Activated T-cell treated with anti-CD3 and anti-CD28 coated beads, Interleukin-2, amount 50 U/mL, for 72 hours (primary cell): ENCODE results near the gene ZNF136. TPM values are rescaled to one million over a fixed set of nuclear protein-coding genes. Genes with fewer than 3 reads are reported as not detected.
A peak's percentile ranks its signal among the peaks of the same experiment; 100 is the strongest.

ENCODE experiments used
- ATAC-seq, 2 donors: fragments of 150-1000 bp; cut with Tn5 transposase; replicated peaks in 1 of 2; 2 replicates each; pipeline ENCODE4 v1.10.0; 2021; ENCODE audit warnings: moderate library complexity in 2 of 2, mild to moderate bottlenecking in 1 of 2
- DNase-seq, 2 donors: peaks; one replicate each; pipeline ENCODE4 v3.0.0; 2021 to 2022; ENCODE audit warnings: mixed read lengths in 1 of 2
- H3K27ac Mint-ChIP-seq: one replicate; pipeline ENCODE4 v1.8.0; 2022; ENCODE audit warnings: mild to moderate bottlenecking, moderate library complexity, mixed read lengths
- H3K27me3 Mint-ChIP-seq: one replicate; pipeline ENCODE4 v1.8.0; 2022; ENCODE audit warnings: low read depth, mixed read lengths
- H3K36me3 Mint-ChIP-seq, 2 donors: one replicate each; pipeline ENCODE4 v1.8.0; 2022; ENCODE audit warnings: mixed read lengths in 2 of 2, mild to moderate bottlenecking in 1 of 2; ENCODE audit not compliant: insufficient read depth in 2 of 2
- H3K4me1 Mint-ChIP-seq: one replicate; pipeline ENCODE4 v1.8.0; 2022; ENCODE audit warnings: low read depth, mixed read lengths
- H3K4me3 Mint-ChIP-seq, 2 donors: one replicate each; pipeline ENCODE4 v1.8.0; 2022; ENCODE audit warnings: mild to moderate bottlenecking in 2 of 2, mixed read lengths in 2 of 2, moderate library complexity in 2 of 2
- H3K9me3 Mint-ChIP-seq, 2 donors: one replicate each; pipeline ENCODE4 v1.8.0; 2022; ENCODE audit warnings: mixed read lengths in 2 of 2
- total RNA-seq, 2 donors: library from RNA; stranded (reverse); gene quantifications; one replicate each; pipeline ENCODE4 v1.2.3, GENCODE V29; 2022

Gene ZNF136
- total RNA-seq = 10 to 100 TPM; 17.0 to 19.8 TPM

GRCh38 chr19:12162882-12163806 is at the start of gene ZNF136:
TSS of gene ZNF136 (plus strand) at chr19:12163096. CDS start at chr19:12163204, 108 bp downstream.
- ATAC-seq = peak; percentile 99
- Mint-ChIP-seq H3K27me3 (no peaks in the 10 kb centered on the region), H3K36me3 (peaks cover 7% of the 10 kb centered on the region in 2 donors), H3K27ac (peak within 1 kb of the TSS; percentile 99), H3K4me1 (peaks cover 47% of the 10 kb centered on the region), H3K9me3 (no peaks in the 10 kb centered on the region), H3K4me3 (peak within 1 kb of the TSS; percentile 97 to 98)
- DNase-seq = peak; percentile 92 to 96

GRCh38 chr19:12113121-12113520 is 49.8 kb upstream of the ZNF136 start:
- no peak overlapping the region for H3K27ac Mint-ChIP-seq
- H3K27me3 Mint-ChIP-seq = no peaks in the 10 kb centered on the region
- peaks cover 27 to 48% of the 10 kb centered on the region in 2 donors for H3K36me3 Mint-ChIP-seq
- DNase-seq (no peak), ATAC-seq (no peak)
- no peak overlapping the region for H3K4me3 Mint-ChIP-seq
- peaks cover 8 to 15% of the 10 kb centered on the region in 2 donors for H3K9me3 Mint-ChIP-seq
- peaks cover 17% of the 10 kb centered on the region for H3K4me1 Mint-ChIP-seq

GRCh38 chr19:12117201-12117970 is 45.5 kb upstream of the ZNF136 start:
- H3K36me3 Mint-ChIP-seq = peaks cover 15 to 20% of the 10 kb centered on the region in 2 donors
- no peak for DNase-seq
- ATAC-seq = no peak
- H3K4me3 Mint-ChIP-seq = no peak overlapping the region
- peaks cover 12% of the 10 kb centered on the region for H3K4me1 Mint-ChIP-seq
- H3K27me3 Mint-ChIP-seq = no peaks in the 10 kb centered on the region
- H3K9me3 Mint-ChIP-seq = peaks cover 5 to 13% of the 10 kb centered on the region in 2 donors
- no peak overlapping the region for H3K27ac Mint-ChIP-seq

GRCh38 chr19:12126707-12127106 is 36.2 kb upstream of the ZNF136 start:
- Mint-ChIP-seq H3K4me1 (no peaks in the 10 kb centered on the region), H3K4me3 (no peak overlapping the region), H3K27ac (no peak overlapping the region), H3K27me3 (no peaks in the 10 kb centered on the region), H3K36me3 (peaks cover 7 to 11% of the 10 kb centered on the region in 2 donors), H3K9me3 (peaks cover 5 to 6% of the 10 kb centered on the region in 2 donors)
- DNase-seq (no peak), ATAC-seq (no peak)

GRCh38 chr19:12133069-12133468 is 29.8 kb upstream of the ZNF136 start:
- Mint-ChIP-seq H3K27ac (no peak overlapping the region), H3K4me1 (peaks cover 14% of the 10 kb centered on the region), H3K4me3 (no peak overlapping the region), H3K27me3 (no peaks in the 10 kb centered on the region), H3K9me3 (peaks cover 14 to 28% of the 10 kb centered on the region in 2 donors), H3K36me3 (peaks cover 35 to 50% of the 10 kb centered on the region in 2 donors)
- no peak for ATAC-seq
- no peak for DNase-seq

- H3K27ac Mint-ChIP-seq = no peak overlapping the region
- ATAC-seq = peak; percentile 28 to 30
These were observed 25.5 kb upstream of the ZNF136 start for GRCh38 chr19:12137221-12137940.

GRCh38 chr19:12139269-12139668 is 23.6 kb upstream of the ZNF136 start:
- H3K27ac Mint-ChIP-seq = no peak overlapping the region
- H3K9me3 Mint-ChIP-seq = peaks cover 0 to 5% of the 10 kb centered on the region in 2 donors
- peaks cover 41% of the 10 kb centered on the region for H3K4me1 Mint-ChIP-seq
- H3K27me3 Mint-ChIP-seq = no peaks in the 10 kb centered on the region
- DNase-seq (no peak), ATAC-seq (no peak)
- H3K36me3 Mint-ChIP-seq = peaks cover 11 to 18% of the 10 kb centered on the region in 2 donors
- H3K4me3 Mint-ChIP-seq = peak overlapping the region; percentile 82 to 92

More at GRCh38 chr19:12137221-12137940, 25.5 kb upstream of the ZNF136 start:
- DNase-seq = peak; percentile 31 to 41
- Mint-ChIP-seq H3K4me3 (peak overlapping the region in 1 of 2 donors; percentile 11), H3K36me3 (peaks cover 27 to 35% of the 10 kb centered on the region in 2 donors), H3K4me1 (peaks cover 41% of the 10 kb centered on the region), H3K27me3 (no peaks in the 10 kb centered on the region), H3K9me3 (peaks cover 4 to 18% of the 10 kb centered on the region in 2 donors)

- Mint-ChIP-seq H3K36me3 (peaks cover 11 to 15% of the 10 kb centered on the region in 2 donors), H3K27me3 (no peaks in the 10 kb centered on the region), H3K4me1 (peaks cover 41% of the 10 kb centered on the region), H3K27ac (peak within 1 kb of the TSS; percentile 4), H3K4me3 (peak within 1 kb of the TSS; percentile 82 to 92), H3K9me3 (peaks cover 0 to 5% of the 10 kb centered on the region in 2 donors)
- DNase-seq (peak; percentile 93 to 95), ATAC-seq (peak; percentile 94 to 96)
These were observed 22.9 kb upstream of the ZNF136 start, which contains the start of gene ZNF20 for GRCh38 chr19:12139885-12140544. TSS of gene ZNF20 (minus strand) at chr19:12140350. CDS start at chr19:12140182, 168 bp downstream.

- DNase-seq (peak; percentile 87 to 88), ATAC-seq (peak; percentile 70 to 71)
- Mint-ChIP-seq H3K36me3 (peaks cover 15 to 16% of the 10 kb centered on the region in 2 donors), H3K9me3 (peaks cover 6 to 12% of the 10 kb centered on the region in 2 donors), H3K27ac (peak overlapping the region; percentile 4), H3K4me1 (peaks cover 41% of the 10 kb centered on the region), H3K4me3 (peak overlapping the region; percentile 82 to 92), H3K27me3 (no peaks in the 10 kb centered on the region)
These were observed 22.1 kb upstream of the ZNF136 start for GRCh38 chr19:12140545-12141404.

- Mint-ChIP-seq H3K27ac (peak overlapping the region; percentile 4), H3K4me3 (peak overlapping the region; percentile 82 to 92), H3K36me3 (peaks cover 18 to 19% of the 10 kb centered on the region in 2 donors)
These were observed 21.5 kb upstream of the ZNF136 start for GRCh38 chr19:12141405-12141736.

GRCh38 chr19:12145348-12145747 is 17.5 kb upstream of the ZNF136 start:
- H3K27ac Mint-ChIP-seq = no peak overlapping the region
- peaks cover 23 to 29% of the 10 kb centered on the region in 2 donors for H3K36me3 Mint-ChIP-seq
- peaks cover 13 to 14% of the 10 kb centered on the region in 2 donors for H3K9me3 Mint-ChIP-seq
- no peak overlapping the region for H3K4me3 Mint-ChIP-seq
- no peaks in the 10 kb centered on the region for H3K27me3 Mint-ChIP-seq
- peaks cover 11% of the 10 kb centered on the region for H3K4me1 Mint-ChIP-seq
- DNase-seq = no peak
- ATAC-seq = no peak

More at GRCh38 chr19:12141405-12141736, 21.5 kb upstream of the ZNF136 start:
- no peaks in the 10 kb centered on the region for H3K27me3 Mint-ChIP-seq
- ATAC-seq (no peak), DNase-seq (no peak)
- peaks cover 41% of the 10 kb centered on the region for H3K4me1 Mint-ChIP-seq
- H3K9me3 Mint-ChIP-seq = peaks cover 9 to 13% of the 10 kb centered on the region in 2 donors
